ENCODE results near the gene WNK2.

Gene WNK2

GRCh38 chr9:93164085-93164484 lies 19.9 kb upstream of the WNK2 start:
- DNase-seq, result no peak

GRCh38 chr9:93166699-93167098 lies 17.2 kb upstream of the WNK2 start:
- DNase-seq, result no peak

DNA sequence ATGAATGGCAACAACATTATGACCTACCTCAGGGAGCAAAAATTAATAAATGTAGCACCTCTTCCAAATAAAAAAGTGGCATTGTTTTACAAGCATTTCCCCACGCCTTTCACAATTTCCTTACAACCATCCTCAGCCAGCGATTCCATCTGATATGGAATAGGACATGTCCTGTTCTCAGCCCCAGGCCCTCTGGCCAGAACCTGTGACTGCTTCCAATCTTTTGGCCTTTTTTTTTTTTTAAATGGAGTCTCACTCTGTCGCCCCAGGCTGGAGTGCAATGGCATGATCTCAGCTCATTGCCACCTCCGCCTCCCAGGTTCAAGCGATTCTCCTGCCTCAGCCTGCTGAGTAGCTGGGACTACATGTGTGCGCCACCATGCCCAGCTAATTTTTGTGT lies 16.8 kb upstream of the WNK2 start:
- no peak for DNase-seq

DNA sequence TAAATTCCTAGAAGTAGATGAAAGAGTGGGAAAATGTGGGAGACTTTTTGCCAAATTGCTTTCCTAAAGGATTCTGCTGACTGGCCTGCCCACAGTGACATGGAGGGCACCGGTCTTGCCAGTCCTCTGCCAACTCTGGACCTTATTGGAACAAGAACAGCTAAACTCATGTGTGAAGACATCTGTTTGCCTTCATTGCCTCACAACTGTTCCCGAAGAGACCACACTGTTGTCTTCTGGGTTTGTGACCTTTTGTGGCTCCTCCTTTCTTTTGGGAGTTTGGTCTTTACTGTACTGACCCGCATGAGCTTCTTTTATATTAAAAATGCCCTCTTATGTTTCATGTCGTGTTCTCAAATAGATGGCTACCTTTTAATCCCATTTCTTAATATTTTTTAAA lies 16.1 kb upstream of the WNK2 start:
- DNase-seq, result no peak

DNA sequence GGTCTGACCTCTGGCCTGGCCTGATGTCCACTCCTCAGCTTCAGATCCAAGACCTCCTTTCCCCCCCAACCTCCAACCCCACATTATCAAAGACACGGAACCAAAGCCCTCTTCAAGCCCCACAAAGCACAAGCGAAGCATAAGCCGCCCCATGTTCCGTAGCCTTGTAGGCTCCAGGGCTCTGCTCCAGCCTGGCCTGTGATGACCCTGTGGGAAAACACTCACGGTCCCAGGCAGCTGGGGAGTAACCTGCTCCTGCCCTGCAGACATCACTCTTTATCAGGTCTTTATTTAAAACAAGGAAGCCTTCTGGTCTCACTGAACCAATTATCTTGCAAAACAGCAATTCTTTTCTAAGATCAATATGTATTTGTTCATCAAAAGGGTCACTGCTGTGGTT lies 15.4 kb upstream of the WNK2 start:
- no peak for DNase-seq

- no peak for DNase-seq
These were observed 14.5 kb upstream of the WNK2 start for GRCh38 chr9:93169444-93169843.

DNA sequence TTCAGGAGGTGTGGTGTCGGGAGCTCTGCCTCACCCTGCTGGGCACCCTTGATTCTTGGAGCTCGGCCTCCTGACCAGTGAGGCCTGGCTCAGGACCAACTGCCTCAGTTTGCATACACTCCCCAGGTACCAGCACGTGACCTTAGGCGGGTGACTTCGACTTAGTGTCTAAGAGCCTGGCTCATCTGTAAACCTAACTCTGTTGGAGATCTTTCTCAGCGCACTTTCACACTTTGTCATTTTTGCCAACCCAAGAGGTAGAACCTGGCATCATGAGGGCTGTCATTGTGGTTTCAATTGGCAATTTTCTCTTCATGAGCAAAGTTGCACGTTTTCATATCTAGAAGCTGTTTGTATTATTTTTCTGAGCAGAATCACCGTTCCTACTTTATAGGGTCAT lies 13.4 kb upstream of the WNK2 start:
- DNase-seq, result no peak

- no peak for DNase-seq
These were observed 12.5 kb upstream of the WNK2 start for GRCh38 chr9:93171261-93171990.

- DNase-seq, result no peak
These were observed 11.1 kb upstream of the WNK2 start for GRCh38 chr9:93172666-93173364.

- no peak for DNase-seq
These were observed 10.4 kb upstream of the WNK2 start for GRCh38 chr9:93173365-93174051.

- no peak for DNase-seq
These were observed 9.0 kb upstream of the WNK2 start for GRCh38 chr9:93174976-93175375.

DNA sequence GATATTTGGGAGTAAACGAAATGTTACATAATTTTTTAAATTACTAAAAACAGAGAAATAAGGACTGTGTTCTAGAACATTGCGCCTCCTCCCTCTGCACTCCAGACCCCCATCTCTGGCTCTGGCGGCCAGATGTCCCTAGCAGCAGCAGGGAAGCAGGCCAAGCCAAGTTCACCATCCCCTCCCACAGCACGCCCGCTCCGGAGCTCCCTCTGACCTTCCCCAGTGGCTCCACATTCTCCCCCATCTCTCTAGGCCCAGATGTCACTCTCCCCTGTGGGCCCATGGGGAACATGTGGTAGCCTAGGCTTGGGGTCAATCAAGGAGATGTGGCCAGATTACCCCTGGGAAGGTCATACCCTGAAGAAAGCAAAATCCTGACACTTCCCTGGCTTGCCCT lies 6.3 kb upstream of the WNK2 start:
- no peak for DNase-seq

DNA sequence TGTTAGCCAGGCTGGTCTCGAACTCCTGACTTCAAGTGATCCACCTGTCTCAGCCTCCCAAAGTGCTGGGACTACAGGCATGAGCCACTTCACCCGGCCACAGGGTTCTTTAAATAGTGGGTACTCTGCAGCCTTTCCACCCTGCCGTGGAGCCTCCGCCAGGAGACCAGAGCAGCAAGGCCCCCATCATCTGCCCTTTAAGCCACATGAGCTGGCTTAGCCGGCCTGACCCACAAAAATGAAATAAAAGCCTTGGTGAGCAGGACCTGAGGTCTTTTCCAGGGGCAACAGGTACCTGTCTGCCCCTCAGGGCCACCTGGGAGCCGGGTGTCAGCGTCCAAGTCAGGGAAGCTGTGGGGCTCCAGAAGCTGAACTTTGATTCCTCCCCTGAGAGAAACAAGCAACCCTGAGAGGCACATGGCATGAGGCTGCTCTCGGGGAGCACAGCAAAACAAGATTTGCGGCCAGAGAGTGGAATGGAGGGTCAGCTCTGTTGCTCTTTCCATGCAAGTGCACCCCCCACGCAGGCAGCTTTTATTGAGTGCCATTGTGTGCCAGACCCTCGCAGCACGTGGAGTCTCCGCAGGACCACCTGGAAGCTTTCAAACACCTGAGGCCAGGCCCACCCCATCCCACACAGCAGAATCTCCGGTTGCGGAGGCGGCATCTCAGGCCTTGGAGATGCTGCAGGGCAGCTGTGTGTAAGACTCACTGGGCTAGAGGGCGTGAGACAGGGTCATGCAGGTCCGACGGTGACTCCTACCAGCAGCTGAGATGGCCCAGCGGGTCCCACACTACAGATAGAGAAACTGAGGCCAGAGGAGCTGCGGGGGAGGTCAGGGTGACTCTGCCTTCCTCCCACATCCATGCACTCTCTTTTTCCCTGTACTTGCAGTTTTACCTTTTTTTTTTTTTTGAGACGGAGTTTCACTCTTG lies 4.8 kb upstream of the WNK2 start:
- no peak for DNase-seq

- DNase-seq, result no peak
These were observed 3.0 kb upstream of the WNK2 start for GRCh38 chr9:93180938-93181337.

DNA sequence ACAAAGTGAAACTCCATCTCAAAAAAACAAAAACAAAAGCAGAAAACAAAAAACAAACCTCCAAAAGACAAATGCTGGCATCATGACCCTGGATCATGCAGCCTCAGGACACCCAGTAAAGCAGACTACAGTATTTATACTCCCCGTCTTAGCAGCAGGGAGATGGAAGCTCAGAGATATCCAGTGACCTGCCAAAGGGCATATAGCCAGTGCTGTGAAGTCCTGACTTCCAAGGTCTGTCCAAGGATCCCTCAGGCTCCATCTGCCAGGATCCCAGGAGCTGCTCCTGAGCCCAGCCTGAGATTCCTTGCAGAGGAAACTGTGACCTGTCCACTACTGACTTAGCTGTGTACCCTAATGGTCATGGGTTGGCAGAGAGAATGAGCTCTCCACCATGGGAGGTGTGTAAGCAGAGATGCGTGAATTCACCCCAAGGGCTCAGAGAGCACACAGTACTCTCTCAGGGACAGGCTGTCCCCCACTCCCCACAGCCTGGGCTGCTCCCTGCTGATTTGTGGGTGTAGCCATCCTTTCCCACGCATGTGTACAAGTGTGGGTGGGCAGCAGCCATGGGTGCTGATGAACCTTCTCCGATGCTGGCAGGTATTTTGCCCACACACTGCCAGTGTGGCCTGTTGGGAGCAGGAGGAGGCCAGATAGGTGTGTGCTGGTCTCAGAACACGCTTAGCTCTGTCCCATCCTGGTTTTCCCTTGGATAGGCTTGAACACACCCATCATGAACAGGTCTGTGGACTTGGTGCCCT lies 2.1 kb upstream of the WNK2 start:
- no peak for DNase-seq

GRCh38 chr9:93182572-93182971 lies 1.4 kb upstream of the WNK2 start:
- DNase-seq, result no peak

- DNase-seq, result no peak
These were observed 742 bp upstream of the WNK2 start for GRCh38 chr9:93183131-93183662.

DNA sequence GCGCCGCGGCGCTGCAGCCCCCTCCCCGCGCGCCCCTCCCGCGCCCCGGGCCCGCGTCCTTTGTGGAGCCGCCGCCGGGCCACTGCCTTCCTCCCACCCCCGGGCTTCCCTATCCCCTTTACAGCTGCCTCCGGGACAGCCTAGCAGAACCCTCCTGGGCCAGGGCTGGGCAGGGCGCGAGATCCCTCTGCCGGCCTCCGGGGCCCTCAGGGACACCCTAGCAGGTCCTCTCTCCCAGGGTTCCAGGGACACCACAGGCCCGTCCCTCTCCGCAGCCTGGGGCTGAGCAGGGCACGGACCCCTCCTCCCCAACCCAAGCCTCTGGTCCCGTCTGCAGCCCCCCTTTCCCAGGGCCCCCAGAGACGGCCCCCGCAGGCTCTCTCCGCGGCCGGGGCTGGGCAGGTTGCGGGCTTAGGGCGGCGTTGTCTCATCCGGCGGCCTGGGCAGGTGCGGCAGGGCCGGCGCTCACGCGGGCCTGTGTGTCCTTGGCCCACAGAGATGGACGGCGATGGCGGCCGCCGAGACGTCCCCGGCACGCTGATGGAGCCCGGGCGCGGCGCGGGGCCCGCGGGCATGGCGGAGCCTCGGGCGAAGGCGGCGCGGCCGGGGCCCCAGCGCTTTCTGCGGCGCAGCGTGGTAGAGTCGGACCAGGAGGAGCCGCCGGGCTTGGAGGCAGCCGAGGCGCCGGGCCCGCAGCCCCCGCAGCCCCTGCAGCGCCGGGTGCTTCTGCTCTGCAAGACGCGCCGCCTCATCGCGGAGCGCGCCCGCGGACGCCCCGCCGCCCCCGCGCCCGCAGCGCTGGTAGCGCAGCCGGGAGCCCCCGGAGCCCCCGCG lies 710 bp downstream of the WNK2 start:
- peak; percentile 25 for DNase-seq

DNA sequence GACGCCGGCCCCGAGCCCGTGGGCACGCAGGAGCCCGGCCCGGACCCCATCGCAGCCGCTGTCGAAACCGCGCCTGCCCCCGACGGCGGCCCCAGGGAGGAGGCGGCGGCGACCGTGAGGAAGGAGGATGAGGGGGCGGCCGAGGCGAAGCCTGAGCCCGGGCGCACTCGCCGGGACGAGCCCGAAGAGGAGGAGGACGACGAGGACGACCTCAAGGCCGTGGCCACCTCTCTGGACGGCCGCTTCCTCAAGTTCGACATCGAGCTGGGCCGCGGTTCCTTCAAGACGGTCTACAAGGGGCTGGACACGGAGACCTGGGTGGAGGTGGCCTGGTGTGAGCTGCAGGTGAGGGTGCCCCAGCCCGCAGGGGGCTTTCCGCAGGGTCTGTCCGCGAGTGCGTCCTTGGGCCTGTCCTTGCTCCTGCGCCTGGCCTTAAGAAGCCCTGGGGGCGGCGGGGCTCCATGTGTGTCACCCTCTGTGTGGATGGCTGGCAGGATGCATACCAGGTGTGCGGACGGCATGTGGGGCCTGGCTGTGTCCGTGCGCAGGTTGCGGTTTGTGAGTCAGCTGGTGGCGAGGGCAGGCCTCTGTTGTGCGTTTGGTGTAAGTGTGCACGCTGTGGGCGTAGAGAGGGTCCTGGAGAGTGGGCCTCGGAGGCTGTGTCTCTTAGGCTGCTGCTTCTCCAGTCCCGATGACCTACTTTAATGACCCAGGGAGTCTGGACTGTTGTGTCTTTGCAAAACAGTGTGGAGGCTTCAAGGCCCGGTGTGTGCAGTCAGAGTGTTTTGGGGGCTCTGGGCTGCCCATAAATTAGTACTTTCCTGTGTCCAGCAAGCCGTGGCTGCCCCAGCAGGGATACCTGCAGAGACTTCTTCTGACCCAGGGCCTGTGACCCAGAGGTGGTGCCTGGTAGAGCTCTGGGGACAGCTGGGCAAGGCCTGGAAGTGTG lies 1.6 kb downstream of the WNK2 start:
- DNase-seq, result no peak

Measured in activated CD4-positive, alpha-beta T cell treated with anti-CD3 and anti-CD28 coated beads for 48 hours (primary cell).